ENCODE results near the gene ERCC4.

Gene ERCC4

DNA sequence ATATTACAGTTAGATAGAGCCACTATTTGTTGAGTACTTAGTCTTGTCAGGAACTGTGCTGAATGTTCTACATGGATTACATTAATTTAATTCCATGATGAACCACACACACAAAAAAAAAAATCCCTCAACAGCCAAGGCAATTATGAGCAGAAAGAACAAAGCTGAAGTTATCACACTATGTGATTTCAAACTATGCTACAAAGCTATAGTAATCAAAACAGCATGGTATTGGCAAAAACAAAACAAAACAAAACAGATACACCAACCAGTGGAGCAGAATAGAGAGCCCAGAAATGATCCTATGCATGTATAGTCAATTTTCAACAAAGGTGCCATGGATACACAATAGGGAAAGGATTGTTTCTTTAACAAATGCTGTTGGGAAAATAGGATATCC, 8.1 kb upstream of the ERCC4 start:
- DNase-seq = no peak

DNA sequence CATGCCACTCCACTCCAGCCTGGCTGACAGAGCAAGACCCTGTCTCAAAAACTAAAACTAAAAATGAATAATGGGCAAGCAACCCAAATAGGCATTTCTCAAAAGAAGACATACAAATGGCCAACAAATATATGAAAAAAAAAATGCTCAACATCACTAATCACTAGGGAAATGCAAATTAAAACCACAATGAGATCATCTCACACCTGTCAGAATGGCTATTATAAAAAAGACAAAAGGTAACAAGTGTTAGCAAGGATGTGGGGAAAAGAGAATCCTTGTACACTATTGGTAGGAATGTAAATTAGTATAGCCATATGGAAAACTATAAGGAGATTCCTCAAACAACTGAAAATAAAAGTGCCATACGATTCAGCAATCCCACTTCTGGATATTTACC, 7.1 kb upstream of the ERCC4 start:
- no peak for DNase-seq

DNA sequence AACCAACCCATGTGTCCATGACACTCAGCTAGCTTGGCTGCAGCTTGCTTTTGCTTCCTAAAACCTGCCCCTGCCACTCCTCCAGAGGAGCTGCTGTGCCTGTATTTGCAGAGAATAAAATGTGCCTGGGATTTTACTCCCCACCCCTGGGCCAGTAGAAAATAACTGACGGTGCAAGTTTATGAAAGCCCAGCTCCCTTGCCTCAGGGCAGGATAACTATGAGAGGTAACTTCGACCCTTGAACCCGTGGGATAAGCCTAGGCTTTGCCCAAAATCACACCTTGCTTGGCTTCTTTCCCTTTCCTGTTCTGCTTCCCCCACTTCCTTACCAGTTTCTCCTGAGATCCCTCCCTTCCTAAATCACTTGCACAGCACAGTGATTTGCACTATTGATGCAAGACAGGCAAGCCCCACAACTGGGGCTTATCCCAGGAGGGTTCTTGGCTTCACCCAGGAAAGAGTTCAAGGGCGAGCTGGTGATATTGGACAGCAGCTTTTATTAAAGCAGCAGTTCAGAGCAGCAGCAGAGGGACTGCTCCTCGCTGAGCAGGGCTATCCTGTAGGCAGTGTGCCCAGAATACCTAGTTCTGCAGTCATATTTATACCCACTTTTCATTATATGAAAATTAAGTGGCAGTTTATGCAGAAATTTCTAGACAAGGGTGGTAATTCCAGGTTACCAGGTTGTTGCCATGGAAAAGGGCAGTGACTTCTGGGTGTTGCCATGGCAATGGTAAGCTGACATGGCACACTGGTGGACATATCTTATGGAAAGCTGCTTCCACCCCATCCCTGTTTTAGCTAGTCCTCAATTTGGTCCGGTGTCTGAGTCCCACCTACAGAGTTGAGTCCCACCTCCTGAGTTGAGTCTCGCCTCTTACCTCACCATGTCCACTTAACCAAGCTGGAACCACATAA, 6.3 kb upstream of the ERCC4 start:
- DNase-seq = no peak

DNA sequence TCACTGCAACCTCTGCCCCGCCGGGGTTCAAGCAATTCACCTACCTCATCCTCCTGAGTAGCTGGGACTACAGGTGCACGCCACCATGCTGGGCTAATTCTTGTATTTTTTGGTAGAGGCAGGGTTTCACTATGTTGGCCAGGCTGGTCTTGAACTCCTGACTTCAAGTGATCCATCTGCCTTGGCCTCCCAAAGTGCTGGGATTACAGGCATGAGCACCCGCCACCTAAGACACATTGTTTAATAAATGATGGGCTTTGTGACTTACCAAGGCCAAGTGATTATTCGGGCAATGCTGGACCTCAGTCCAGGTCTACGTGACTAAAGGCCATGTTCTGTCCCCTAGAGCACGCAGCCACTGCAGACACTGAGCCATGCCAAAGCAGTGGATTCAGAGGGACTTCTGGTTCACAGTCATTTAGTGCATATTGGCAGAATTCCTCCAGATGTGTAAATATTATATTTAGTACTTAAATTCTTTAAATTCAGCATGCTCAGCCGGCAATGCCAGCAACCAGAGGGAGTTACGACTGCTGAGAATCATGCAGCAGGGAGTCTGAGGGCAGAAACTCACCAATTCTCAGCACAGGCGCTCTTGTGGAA, 4.8 kb upstream of the ERCC4 start:
- DNase-seq = no peak

DNA sequence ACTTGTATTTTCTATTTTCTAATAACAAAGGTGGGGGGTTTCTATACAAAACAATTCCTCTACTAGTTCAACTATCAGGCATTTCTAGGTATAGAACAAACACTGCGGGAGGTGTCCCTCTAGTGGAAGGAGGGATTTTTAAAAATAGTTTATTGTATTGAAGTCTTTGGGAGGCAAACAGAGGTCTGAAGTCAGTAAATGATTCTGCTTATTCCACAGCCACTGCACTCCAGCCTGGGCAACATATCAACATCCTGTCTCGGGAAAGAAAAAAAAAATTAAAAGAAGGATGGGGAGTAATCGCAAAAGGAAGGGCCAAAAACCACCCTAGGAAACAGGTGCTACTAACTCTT, 648 bp upstream of the ERCC4 start:
- no peak for DNase-seq

DNA sequence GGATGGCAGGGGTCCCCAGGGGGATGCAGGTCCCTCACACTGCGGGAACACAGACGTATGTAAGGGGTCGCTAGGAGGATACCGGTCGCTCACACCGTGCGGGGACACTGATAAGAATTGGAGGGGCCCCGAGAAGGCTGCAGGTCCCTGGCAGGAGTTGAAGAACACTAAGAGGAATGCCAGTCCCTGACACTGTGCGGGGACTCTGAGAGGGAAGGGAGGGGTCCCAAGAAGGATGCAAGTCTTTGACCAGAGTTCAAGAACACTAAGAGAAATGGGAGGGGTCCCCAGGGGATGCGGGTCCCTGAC, 510 bp downstream of the ERCC4 start:
- DNase-seq = no peak

DNA sequence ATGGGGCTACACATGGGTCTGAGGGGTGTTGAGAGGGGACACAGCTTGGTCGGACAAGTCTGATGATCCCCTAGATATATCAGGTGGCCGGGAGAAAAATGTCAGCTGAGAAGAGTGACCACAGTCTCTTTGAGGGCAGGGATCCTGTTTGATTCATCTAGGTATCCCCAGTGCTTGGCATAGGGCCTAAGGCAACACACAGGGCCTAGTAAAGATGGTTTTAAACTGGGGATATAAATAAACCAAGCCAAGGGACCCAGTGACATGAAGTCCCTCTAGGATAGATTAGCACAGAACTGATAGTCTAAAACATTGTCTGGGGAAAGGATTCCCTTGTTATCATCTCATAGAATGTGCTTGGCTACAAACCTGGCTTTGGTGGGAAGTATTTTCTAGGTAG, 1.4 kb downstream of the ERCC4 start:
- no peak for DNase-seq

DNA sequence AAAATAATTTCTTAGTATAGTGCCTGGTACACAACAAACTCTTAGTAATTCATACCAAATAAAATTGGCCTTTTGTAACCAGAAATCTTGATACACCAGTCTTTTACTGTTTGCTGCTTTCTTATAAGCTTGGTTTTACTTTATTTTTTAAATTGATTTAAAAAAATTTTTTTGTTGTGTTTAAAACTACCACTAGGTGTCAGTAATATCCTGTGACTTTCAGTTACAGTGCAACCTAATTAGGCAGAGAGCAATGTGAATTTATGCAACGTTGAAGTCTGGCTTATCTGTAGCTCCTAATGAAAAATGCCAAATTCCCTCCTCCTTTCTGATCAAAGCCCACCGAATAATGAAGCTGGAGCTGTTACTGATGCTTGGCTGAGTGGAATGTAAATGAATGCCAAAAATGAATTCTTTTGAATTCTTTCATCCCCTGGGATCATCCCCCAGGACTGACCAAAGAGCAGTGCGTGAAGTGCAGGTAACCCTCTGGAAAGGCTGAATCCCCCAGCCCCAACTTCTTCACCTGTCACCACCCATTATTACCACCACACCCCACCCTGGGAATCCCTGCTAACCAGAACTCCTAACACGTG, 3.8 kb downstream of the ERCC4 start:
- DNase-seq = no peak

DNA sequence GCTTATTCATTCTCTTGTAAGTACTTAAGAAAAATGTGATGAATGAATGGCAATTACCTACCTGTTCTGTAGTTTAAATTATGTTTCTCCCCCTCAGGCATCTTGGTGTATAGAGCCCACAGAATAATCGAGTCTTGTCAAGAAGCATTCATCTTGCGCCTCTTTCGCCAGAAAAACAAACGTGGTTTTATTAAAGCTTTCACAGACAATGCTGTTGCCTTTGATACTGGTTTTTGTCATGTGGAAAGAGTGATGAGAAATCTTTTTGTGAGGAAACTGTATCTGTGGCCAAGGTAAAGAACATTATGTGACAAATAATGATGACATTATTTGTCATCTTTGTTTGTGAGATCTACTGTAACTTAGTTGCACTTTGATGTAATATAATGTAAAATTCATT, 6.5 kb downstream of the ERCC4 start:
- DNase-seq = no peak

DNA sequence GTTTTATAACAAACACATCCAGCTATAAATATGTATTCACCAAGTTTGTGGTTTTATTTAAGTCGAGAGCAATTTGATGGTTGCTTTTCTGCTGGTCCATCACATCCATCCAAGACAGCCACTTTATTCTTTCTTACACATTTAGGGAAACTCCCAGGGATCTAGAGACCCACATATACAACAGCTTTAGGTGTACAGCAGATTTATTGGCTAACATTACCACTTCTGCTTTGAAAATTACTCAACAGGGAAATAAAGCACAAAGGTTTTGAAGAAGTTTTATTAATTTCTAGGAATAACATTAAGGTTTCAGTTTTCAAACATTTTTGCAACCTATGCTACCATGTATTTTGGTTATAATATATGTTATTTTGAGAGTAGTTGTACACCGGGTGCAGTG, 6.9 kb downstream of the ERCC4 start:
- DNase-seq = no peak

DNA sequence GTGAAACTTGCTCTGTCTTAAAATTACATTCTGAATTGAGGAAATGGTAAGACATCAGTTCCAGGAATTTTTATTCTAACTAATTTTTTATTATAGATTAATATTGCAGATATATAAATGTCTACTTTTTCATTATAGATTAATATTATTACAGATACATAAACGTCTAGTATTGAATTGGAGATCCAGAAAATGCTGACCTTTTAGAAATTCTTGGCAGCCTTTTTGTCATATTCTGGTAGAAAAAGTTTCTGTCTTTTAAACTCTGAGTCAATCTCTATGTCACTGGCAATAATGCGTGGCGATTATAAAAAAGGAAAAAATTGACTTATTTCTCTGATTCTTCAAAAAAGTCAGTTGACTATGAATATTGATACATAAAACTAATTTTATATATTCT, 8.7 kb downstream of the ERCC4 start:
- no peak for DNase-seq

DNA sequence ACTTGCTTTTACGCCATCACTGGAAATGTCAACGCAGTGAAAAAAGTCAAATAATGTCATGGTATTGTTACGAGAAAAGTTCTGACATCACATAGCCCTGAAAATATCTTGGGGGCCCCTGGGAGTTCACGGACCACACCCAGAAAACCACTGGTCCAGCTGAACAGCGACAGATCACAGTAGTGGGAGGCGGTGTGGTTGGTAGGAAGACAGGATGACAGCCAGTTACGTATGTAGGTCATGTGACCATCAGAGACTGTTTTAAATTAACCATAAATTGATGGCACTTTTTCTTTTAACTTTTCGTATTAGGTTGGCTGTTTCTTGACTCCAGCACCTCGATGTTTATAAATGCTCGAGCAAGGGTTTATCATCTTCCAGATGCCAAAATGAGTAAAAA, 11.9 kb downstream of the ERCC4 start:
- no peak for DNase-seq

DNA sequence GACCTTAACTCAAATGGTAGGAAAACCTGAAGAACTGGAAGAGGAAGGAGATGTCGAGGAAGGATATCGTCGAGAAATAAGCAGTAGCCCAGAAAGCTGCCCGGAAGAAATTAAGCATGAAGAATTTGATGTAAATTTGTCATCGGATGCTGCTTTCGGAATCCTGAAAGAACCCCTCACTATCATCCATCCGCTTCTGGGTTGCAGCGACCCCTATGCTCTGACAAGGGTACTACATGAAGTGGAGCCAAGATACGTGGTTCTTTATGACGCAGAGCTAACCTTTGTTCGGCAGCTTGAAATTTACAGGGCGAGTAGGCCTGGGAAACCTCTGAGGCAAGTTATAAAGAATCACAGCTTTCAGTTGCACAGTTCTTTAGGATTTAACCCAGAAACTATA, 15.5 kb downstream of the ERCC4 start:
- no peak for DNase-seq

DNA sequence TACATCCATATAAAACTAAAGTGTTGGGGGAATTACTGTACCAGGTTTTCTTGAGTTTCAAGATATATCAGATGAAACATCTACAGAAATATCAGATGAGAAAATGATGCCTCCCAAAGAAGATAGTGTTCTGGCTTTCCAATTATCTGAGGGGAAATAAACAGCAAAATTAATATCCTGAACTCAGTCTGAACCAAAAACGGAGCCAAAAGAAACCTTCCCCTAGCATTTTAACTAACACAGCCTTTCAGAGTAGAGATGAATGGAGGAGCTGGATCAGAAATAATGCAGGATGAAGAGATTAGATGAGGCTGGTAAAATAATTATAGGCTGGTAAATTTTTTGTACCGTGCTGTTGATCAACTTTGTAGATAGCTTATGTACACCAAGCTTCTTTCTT, 16.2 kb downstream of the ERCC4 start:
- DNase-seq = no peak

DNA sequence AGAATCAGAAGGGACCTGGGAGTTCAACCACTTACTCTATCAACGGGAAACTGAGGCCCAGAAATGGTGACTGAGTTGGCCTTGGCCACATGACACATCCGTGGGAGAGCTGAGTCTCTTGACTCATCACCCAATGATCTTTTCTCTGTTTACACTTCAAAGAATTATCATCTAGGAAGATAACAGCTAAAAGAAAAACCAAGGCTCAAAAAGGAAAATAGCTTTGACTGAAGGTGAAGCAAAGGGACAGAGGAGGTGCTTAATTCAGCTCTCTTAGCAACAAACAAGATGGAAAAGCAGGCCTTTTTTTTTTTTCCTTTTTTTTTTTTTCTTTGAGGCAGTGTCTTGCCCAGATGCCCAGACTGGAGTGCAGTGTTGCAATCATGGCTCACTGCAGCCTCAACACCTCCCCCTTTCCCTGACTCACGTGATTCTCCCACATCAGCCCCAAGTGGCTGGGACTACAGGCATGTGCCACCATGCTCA, 16.7 kb downstream of the ERCC4 start:
- DNase-seq = no peak

DNA sequence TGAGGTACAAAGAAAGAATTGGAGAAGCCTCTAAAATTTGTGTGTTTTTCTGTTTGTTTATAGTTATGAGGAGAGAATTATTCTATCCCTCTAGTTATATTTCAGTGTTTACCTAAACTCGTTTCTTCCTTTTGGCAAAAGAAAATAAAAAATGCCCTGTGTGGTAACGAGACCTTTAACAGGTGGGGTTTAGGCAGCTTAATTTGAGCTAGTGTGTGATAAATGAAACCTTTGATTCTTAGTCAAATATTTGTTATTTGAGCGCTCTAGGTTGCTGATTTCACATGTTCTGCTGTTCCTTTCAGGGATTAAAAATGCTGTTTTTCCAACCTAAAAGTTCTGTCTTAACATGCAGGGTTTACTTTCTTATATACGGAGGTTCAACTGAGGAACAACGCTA, 17.5 kb downstream of the ERCC4 start:
- no peak for DNase-seq

DNA sequence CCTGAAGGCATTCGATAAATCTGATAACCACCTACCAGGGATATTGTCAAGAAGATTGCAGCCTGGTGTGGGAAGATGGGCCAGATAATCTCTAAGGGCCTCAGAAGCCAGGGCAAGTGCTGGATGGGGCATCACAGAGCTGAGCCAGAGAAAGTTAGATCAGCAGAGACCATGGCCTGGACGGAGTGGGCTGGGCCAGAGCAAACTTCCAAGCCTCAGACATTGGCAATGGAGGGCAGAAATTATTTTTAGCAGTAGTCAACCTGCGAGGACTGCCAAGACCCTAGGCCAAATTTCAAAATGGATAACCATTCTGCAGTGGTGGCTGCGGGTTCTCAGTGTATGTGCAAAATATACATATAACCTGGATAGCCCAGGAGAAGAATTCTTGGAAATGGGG, 18.5 kb downstream of the ERCC4 start:
- DNase-seq = no peak

DNA sequence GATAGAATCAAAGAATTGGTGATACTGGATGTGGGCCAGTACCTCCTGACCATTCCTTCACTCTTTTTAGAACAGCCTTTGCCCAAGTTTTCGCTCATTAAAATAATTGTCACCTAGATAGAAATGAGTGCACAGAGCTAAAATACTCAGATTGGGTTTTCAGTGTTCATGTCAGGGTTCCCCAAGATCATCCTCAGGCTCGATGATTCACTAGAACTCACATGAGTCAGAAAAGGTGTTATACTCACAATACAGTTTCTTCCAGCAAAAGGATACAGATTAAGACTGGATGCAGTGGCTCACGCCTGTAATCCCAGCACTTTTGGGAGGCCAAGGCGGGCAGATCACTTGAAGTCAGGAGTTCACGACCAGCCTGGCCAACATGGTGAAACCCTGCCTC, 19.9 kb downstream of the ERCC4 start:
- no peak for DNase-seq

DNA sequence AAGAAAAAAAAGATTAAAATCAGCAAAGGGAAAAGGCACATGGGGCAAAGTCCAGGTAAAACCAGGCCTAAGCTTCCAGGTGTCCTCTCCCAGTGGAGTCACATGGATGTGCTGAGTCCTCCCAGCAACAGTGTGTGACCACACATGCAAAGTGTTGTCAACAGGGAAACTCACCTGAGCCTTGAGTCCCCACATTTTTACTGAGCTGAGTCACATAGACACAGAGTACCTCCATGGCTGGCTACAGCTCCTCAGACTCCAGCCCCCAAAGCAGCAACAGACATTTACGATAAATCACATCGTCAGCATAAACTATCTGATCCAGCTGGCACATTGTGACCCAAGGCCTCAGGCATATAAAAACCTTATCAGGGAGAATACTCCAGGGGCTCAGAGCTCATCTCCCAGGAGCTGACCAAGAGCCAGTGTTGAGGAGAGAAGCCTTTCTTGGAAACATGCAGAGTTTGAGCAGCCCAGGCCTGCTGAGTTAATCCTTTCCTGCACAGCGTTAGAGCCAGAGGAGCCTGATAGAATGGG, 20.5 kb downstream of the ERCC4 start:
- DNase-seq = no peak

DNA sequence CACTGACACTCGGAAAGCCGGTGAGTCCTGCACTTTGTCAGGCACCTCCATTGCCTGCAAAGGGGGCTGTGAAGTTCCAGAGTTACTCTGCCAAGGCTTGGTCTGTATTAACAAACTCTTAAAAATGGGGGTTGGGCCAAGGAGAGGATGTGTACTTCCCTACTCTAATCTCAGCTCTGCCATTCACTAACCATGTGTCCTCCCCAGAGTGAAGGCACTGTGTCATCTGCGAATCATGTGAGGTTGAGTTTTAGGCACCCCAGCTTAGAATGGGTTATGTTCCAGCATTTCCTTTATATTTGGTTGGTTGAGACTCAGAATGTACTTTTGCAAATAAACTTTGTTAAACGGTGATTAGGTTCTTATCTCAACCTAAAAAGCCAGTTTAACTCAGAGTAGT, 24.9 kb downstream of the ERCC4 start:
- no peak for DNase-seq

DNA sequence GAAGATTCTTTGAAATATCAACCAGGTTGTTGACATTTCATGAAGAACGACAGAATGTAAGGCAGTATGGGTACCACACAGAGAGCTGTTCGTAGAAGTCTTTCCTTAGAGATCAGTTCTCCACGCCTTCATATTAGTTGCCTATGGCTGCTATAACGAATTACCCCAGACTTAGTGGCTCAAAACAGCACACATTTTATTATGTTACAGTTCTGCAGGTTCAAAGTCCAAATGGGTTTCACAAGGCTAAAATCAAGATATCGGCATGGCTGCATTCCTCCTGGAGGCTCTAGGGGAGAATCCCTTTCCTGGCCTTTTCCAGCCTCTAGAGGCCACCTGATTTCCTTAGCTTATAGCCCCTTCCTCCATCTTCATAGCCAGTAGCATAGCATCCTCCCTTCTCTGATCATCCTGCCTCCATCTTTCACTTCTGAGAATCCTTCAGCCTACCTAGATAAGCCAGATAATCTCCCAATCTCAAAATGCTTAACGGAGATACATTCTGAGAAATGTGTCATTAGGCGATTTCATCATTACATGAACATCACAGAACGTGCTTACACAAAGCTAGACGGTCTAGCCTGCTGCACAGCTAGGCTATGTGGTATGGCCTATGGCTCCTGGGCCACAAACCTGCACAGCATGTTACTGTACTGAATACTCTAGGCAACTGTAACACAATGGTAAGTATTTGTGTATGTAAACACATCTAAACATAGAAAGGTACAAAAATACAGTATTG, 26.0 kb downstream of the ERCC4 start:
- DNase-seq = no peak

DNA sequence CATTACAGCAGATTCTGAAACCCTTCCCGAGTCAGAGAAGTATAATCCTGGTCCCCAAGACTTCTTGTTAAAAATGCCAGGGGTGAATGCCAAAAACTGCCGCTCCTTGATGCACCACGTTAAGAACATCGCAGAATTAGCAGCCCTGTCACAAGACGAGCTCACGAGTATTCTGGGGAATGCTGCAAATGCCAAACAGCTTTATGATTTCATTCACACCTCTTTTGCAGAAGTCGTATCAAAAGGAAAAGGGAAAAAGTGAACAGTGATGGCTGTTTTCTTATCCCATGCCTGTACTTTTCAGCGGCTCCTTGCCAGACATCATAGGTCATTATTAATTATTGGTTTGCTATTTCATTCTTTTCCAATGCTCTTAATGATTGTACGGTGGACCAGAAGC, 28.1 kb downstream of the ERCC4 start:
- no peak for DNase-seq

DNA sequence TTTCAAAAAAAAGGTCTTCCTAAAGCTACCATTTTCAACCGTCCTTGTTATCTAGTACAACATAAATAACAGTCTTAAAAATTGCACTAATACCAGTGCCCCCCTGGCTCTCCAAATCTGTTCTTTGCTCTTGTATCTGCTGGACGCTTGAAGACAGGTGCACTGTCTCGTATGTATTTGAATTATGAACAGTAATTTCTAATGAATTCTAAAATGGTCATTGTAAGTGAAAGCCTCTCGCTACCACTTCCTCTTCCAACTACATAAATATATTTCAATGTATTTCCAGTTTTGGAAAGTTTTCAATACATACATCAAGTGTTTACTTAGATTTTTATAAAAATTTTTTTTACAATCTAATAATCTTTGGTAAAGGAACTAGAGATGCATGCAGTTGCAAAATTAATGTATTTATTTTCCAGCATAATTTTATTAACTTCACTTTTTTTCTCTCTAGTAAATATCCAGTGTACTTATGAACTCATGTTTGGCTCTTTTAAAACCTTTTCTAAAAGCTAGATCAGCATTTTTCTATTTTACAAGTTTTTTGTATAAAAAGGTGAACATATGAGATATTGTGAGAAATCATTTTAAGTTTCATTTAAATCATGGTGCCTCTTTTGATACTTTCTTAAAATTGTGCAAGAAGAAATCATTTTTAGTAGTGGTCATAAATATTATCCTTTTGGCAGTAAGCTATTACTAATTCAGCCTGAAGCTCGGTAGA, 31.0 kb downstream of the ERCC4 start:
- no peak for DNase-seq

Measured in CD4-positive, alpha-beta T cell treated with Interleukin-15 for 1 hour (primary cell).